IPS-18a (cell line): ENCODE results near the gene NT5DC2.

Source experiments
- H3K27ac ChIP-seq: one replicate; pipeline ENCODE4 v1.5.1; 2013; ENCODE audit warnings: low read length
- H3K27me3 ChIP-seq: one replicate; pipeline ENCODE4 v1.6.1; 2013; ENCODE audit warnings: mild to moderate bottlenecking, low read length; ENCODE audit not compliant: control insufficient read depth, insufficient read depth
- H3K36me3 ChIP-seq: one replicate; pipeline ENCODE4 v1.6.1; 2013; ENCODE audit warnings: low read depth, low read length; ENCODE audit not compliant: control insufficient read depth
- H3K4me1 ChIP-seq: one replicate; pipeline ENCODE4 v1.6.1; 2013; ENCODE audit warnings: low read depth, low read length; ENCODE audit not compliant: control insufficient read depth
- H3K4me3 ChIP-seq: one replicate; pipeline ENCODE4 v1.5.1; 2013; ENCODE audit warnings: low read length
- H3K9ac ChIP-seq: one replicate; pipeline ENCODE4 v1.6.1; 2013; ENCODE audit warnings: mild to moderate bottlenecking, low read length, moderate library complexity
- H3K9me3 ChIP-seq: one replicate; pipeline ENCODE4 v1.6.1; 2013; ENCODE audit warnings: low read depth, low read length; ENCODE audit not compliant: control insufficient read depth

Gene NT5DC2

DNA sequence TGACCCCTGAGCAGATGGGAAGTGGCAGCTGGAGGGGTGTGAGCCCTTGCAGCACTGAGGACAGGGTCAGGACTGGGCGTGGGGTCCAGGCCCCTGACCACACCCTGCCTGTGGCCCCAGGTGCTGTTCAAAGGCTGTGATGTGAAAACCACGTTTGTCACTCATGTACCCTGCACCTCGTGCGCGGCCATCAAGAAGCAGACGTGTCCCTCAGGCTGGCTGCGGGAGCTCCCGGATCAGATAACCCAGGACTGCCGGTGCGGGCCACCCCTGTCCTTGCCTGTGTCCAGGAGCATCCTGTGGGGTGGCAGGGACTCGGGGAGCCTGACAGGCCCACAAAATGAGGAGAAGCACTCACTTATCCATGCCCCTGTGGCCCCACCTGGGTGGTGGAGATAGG, 32.6 kb downstream of the NT5DC2 start:
- Histone ChIP-seq H3K27me3 (no peaks in the 10 kb centered on the region), H3K4me3 (no peak overlapping the region), H3K9me3 (no peaks in the 10 kb centered on the region), H3K27ac (no peak overlapping the region), H3K9ac (no peak overlapping the region), H3K36me3 (no peaks in the 10 kb centered on the region), H3K4me1 (no peaks in the 10 kb centered on the region)

DNA sequence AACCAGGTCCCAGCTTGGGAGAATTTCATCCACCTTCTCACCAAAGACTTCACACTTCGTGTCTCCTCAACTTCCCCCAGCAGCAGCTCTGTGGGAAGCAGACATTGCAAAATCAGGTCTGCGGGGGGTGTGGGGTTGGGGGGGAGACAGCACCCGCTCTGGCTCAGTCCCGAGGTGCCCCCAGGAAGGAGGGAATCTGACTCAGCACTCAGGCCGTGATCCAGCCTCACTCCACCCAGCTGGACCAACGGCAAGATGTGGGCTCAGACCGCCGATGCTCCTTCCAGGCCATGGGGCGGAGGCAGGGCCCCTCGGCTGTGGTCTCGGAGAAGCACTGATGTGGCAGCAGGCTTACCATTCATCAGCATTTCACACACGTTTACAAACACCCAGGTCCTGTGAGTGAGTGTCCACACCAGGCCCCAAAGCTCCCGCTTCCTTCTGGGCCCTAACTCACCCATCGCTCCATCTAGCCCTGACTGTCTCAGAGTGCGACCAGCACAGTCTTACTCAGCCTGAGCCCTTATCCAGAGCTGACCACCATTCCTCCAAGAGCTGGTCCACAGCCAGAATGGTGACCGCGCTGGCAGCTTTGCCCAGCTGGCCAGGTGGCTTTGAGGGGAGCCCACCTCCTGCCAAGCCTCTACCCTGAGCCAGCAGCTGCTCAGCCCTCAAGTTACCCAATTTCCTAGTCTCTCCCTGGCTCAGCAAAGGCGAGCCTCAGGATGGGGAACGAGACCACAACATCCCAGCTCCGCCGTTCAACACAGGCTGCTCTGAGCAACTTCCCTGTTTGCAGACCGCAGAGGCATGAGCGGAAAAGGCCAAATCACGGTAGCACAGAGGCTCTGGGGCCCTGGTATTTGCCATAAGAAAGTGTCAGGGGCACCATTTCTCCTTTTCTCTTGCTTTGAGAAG, 35.3 kb downstream of the NT5DC2 start:
- no peaks in the 10 kb centered on the region for H3K9me3 ChIP-seq
- H3K27me3 ChIP-seq, result no peaks in the 10 kb centered on the region
- no peak overlapping the region for H3K4me3 ChIP-seq
- no peak overlapping the region for H3K27ac ChIP-seq
- no peak overlapping the region for H3K9ac ChIP-seq
- H3K4me1 ChIP-seq, result no peaks in the 10 kb centered on the region
- H3K36me3 ChIP-seq, result no peaks in the 10 kb centered on the region

- H3K4me3 ChIP-seq, result no peak overlapping the region
- H3K27ac ChIP-seq, result no peak overlapping the region
- no peaks in the 10 kb centered on the region for H3K27me3 ChIP-seq
- no peak overlapping the region for H3K9ac ChIP-seq
- H3K9me3 ChIP-seq, result no peaks in the 10 kb centered on the region
- no peaks in the 10 kb centered on the region for H3K4me1 ChIP-seq
- peaks cover 15% of the 10 kb centered on the region for H3K36me3 ChIP-seq
These were observed 37.7 kb downstream of the NT5DC2 start for GRCh38 chr3:52495777-52496602.

DNA sequence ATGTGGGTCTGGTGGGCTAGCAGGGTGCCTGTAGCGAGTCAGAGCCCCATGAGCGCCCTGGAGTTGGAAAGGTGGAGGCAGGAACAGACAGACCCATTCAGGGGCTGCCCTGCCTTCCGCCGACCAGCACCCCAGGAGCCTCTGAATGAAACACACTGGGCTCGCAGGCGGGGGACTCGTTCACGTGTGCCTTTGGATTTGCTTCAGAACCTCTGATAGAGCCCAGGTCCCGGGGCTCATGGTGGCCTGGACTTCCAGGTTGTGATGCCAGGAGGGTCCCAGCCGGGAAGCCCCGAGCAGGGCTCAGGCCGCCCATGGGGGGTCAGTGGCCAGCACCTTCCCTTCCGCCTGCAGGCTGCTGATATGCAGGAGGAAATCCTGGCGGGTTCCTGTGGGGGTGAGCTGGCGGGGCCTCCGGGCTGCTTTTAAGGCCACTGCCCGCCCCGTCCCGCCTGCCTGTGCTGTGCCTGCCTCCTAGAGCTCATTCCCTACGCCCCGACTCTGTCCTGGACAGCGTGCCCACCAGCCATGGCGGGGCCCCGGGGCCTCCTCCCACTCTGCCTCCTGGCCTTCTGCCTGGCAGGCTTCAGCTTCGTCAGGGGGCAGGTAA, 38.7 kb downstream of the NT5DC2 start, which contains the start of gene STAB1:
STAB1 (plus strand) TSS at position 453 of the 610 bp plus-strand sequence; CDS start at position 529, 76 bp downstream.
- no peak within 1 kb of the TSS for H3K4me3 ChIP-seq
- H3K36me3 ChIP-seq, result peaks cover 25% of the 10 kb centered on the region
- no peak within 1 kb of the TSS for H3K9ac ChIP-seq
- no peaks in the 10 kb centered on the region for H3K4me1 ChIP-seq
- no peaks in the 10 kb centered on the region for H3K9me3 ChIP-seq
- no peak within 1 kb of the TSS for H3K27ac ChIP-seq
- no peaks in the 10 kb centered on the region for H3K27me3 ChIP-seq

DNA sequence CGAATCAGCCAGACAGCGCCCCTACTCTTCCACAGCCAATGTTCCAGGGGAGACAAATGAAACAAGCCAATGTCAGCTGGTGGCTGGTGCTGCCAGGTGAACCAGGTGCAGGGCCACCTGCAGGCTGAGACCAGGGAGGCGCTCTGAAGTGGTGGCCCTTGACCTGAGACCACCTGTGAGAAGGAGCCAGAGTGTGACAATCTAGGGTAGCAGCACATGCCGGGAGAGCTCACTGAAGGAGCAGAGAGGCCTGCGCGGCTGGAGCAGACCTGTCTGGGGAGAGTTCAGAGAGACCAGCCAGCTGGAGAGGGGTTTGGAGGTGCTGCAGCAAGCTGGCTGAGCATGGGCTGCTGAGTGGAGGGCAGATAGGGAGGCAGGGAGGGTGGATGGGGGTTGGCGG, 39.2 kb downstream of the NT5DC2 start:
- H3K4me3 ChIP-seq, result no peak overlapping the region
- peaks cover 31% of the 10 kb centered on the region for H3K36me3 ChIP-seq
- H3K4me1 ChIP-seq, result no peaks in the 10 kb centered on the region
- H3K27me3 ChIP-seq, result no peaks in the 10 kb centered on the region
- H3K27ac ChIP-seq, result no peak overlapping the region
- no peak overlapping the region for H3K9ac ChIP-seq
- H3K9me3 ChIP-seq, result no peaks in the 10 kb centered on the region

GRCh38 chr3:52493232-52494017, 40.2 kb downstream of the NT5DC2 start:
- Histone ChIP-seq H3K27ac (no peak overlapping the region), H3K4me1 (no peaks in the 10 kb centered on the region), H3K9me3 (no peaks in the 10 kb centered on the region), H3K36me3 (peaks cover 37% of the 10 kb centered on the region), H3K4me3 (no peak overlapping the region), H3K9ac (no peak overlapping the region), H3K27me3 (no peaks in the 10 kb centered on the region)

DNA sequence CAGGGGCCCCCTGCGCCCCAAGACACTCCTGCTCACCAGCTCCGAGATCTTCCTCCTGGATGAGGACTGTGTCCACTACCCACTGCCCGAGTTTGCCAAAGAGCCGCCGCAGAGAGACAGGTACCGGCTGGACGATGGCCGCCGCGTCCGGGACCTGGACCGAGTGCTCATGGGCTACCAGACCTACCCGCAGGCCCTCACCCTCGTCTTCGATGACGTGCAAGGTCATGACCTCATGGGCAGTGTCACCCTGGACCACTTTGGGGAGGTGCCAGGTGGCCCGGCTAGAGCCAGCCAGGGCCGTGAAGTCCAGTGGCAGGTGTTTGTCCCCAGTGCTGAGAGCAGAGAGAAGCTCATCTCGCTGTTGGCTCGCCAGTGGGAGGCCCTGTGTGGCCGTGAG, 41.6 kb downstream of the NT5DC2 start:
- H3K27me3 ChIP-seq, result no peaks in the 10 kb centered on the region
- H3K4me3 ChIP-seq, result no peak overlapping the region
- H3K4me1 ChIP-seq, result no peaks in the 10 kb centered on the region
- H3K9me3 ChIP-seq, result no peaks in the 10 kb centered on the region
- no peak overlapping the region for H3K9ac ChIP-seq
- H3K36me3 ChIP-seq, result peaks cover 40% of the 10 kb centered on the region
- no peak overlapping the region for H3K27ac ChIP-seq

- Histone ChIP-seq H3K27me3 (no peaks in the 10 kb centered on the region), H3K9me3 (no peaks in the 10 kb centered on the region), H3K9ac (no peak overlapping the region), H3K4me1 (no peaks in the 10 kb centered on the region), H3K36me3 (peaks cover 40% of the 10 kb centered on the region), H3K27ac (no peak overlapping the region), H3K4me3 (no peak overlapping the region)
These were observed 42.6 kb downstream of the NT5DC2 start for GRCh38 chr3:52490939-52491526.

DNA sequence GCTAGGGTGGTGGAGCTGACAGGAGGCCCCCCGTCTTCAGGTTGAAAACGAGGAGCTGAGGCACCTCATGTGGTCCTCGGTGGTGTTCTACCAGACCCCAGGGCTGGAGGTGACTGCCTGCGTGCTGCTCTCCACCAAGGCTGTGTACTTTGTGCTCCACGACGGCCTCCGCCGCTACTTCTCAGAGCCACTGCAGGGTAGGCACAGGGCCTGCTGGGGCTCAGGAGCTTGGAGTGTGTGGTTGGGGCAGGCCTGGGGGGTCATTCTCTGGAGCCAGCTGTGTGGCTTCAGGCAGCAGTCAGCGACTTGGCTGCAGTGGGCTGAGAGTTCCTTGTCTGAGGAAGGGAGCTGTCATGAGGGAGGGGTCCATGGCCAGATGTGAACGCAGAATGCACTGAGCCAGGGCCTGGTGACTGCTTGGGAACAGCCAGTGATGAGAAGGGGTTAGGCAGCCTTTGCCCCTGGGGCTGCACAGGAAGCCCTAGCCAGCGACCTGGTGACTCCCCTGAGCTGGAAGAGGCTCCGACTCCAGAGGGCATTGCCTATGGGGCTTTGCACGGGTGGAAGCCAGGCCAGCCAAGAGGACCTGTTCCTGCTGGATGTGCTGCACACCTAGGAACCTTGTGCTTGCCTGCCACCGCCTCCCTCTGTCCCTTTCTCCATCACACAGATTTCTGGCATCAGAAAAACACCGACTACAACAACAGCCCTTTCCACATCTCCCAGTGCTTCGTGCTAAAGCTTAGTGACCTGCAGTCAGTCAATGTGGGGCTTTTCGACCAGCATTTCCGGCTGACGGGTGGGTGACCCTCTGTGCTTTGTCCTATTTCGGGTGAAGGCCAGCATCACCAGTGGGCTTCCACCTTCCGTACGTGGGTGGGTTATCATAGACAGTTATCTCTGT, 43.4 kb downstream of the NT5DC2 start:
- Histone ChIP-seq H3K9ac (no peak overlapping the region), H3K27ac (no peak overlapping the region), H3K27me3 (no peaks in the 10 kb centered on the region), H3K36me3 (peaks cover 40% of the 10 kb centered on the region), H3K9me3 (no peaks in the 10 kb centered on the region), H3K4me3 (no peak overlapping the region), H3K4me1 (no peaks in the 10 kb centered on the region)

DNA sequence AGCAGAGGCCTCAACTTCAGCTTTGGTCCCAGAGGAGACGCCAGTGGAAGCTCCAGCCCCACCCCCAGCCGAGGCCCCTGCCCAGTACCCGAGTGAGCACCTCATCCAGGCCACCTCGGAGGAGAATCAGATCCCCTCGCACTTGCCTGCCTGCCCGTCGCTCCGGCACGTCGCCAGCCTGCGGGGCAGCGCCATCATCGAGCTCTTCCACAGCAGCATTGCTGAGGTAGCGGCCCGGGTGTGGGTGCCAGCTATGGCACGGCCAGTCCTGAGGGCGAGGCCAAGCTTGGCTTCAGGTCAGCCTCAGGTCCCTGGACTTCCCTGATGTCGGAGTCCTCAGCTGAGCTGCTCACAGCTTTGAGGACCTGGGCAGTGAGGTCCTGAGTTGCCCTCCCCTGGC, 44.2 kb downstream of the NT5DC2 start:
- Histone ChIP-seq H3K4me3 (no peak overlapping the region), H3K9me3 (no peaks in the 10 kb centered on the region), H3K27me3 (no peaks in the 10 kb centered on the region), H3K9ac (no peak overlapping the region), H3K27ac (no peak overlapping the region), H3K4me1 (no peaks in the 10 kb centered on the region), H3K36me3 (peaks cover 40% of the 10 kb centered on the region)
